ENCODE results near the gene ATG2B.

Gene ATG2B

DNA sequence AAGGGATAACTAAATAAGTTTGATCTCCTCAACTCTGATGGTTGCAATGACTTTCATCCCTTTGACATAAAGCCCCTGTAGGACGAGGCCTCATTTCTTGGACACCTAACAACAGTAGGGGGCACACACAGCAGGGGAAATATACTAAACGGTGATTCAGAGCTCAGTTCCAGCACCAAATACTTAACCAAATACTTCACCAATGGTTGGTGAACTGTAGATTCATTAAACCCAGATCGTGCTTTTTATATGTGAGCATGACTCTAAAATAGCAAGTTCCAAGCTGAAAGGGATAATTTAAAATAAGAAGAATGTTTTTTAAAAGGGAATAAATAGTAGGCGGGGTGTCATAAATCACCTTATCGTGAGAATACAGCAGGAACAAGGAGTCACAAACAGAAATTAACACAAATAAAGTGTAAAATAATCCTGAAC is 53.2 kb downstream of the ATG2B start:
- no peak for DNase-seq (ENCODE audit: low spot score)

DNA sequence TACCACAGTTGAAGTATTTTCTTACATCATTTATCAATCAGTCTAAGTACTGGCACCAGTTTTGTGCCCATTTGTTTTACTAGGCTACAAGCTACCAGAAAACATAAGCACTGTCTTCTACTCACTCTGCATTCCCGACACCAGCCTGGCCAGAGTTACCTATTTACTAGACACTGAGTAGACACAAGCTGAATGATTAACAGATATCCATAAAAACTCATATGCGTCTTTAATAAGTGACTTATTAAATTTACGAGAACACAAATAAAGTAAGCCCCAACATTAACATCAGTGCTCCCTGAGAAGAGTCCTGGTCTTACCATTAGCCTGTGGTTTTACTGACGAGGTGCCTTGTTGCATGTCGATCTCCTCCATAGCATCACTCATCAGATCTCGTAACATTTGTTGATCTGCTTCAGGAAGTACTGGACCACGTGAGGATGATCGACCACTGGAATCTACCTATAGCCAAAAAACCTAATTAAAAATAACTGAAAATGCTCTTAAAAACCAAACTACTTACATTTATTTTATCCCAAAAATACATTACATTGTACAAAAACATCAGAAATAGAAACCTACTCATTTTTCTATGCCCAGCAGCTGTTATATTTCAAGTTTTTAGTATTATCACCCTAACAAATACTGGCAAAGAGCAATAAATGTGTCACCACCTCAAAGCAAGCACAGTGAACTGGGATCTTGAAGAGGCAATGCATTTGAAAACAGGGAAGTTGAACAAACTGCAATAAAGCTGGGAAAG is 53.8 kb downstream of the ATG2B start:
- DNase-seq (ENCODE audit: low spot score), result no peak

DNA sequence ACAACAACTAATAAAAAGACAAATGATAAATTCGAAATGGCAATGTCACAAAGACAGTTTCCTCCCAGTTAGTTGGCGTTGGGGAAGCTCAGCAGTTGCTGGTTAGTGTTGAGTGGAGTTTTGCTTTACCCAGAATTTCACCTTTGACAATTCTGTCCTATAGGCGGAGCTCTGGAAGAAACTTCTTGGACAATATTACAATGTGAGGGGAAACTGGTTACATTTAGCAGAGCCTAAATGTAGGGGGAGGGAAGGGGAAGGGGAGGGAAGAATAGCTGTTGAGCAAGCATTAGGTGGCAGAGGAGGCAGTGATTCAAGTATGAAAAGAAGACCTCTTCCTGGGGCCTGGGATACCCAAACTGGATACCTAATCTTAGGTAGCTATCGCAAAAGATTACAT is 55.7 kb downstream of the ATG2B start:
- no peak for DNase-seq (ENCODE audit: low spot score)

DNA sequence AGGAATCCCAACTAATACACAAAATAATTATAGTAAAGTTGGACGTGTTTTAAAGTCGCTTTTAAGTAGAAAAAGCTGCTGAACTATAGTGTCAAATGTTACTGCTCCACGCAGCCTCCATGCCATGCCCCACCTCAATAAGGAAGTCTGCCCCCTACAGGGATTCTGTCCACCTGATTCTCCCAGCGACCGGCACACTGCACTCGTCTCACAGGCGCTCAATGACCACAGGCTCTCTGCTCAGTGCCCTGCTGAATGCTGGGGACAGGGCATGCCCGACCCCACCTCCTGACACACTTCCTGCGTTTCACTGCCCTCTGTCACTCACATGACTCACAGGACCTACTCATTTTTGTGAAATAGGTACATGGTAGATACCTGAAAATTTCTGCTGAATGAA is 58.2 kb downstream of the ATG2B start:
- DNase-seq (ENCODE audit: low spot score), result no peak

DNA sequence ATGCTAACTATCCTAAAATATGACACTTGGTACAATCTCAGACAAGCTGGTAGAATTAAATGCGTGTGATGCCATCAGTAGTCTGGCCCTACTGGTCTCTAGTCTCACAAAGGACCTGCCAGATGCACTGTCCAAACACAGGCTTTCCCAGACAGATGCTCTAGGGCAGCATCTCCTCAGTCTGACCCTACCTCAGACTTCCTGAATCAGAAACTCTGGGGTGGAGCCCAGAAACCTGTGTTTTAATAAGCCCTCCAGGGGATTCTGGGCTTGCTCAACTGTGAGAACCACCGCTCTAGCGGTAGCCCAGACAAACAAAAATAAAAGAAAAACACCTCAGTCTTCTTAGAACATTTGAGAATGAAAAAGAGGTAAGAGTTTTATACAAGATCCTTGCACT is 59.2 kb downstream of the ATG2B start:
- no peak for DNase-seq (ENCODE audit: low spot score)

DNA sequence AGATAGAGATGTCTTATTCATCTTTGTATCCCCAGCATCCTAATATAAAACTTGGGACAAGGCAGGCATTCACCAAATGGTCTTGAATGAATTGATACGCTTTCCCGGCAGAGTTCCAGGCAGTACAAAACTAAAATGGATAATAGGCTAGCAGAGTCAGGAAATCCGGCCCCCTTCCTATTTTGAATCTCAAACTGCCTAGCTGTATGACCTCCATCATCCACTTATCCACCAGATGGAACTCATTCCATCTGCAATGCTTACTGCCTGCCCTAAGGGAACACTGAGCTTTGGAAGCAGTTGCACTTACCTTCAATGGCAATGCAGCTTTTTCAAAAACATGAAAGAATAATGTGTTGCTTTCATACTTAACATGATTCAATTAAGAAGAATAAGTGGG is 63.7 kb downstream of the ATG2B start:
- DNase-seq (ENCODE audit: low spot score), result no peak

DNA sequence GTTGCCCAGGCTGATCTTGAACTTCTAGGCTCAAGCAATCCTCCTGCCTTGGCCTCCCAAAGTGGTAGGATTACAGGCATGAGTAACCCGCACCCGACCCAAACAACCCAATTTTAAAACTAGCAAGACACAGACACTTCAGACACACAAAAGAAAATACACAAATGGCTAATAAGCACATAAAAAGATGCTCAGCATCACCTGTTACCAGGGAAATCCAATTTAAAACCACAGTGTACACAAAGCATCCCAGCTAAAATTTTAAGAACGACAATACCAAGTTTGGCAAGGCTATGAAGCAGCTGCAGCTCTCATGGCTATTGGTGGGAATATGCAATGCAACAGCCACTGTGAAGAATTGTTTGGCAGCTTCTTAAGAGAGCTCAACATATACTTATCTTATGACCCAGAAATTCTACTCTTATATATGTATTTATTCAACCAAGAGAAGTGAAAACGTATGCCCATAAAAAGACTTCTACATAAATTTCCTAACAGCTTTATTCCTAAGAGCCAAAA is 65.1 kb downstream of the ATG2B start:
- no peak for DNase-seq (ENCODE audit: low spot score)

DNA sequence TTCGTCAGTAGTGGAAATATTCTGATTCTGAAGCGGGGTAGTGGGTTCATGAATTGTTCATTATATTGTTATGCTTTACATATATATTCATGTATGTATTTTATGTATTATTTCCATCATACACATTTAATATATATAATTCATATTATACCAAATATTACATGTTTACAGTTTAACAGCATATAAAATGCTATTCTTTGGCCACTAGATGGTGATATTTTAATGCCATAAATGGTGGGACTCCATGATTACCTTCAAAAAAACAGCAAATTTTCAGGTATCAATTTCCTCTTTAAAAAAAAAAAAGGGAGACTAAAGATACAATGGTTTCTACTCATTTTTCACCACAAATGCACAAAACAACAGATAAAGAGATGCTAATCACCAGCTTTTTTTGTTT is 66.1 kb downstream of the ATG2B start:
- no peak for DNase-seq (ENCODE audit: low spot score)

DNA sequence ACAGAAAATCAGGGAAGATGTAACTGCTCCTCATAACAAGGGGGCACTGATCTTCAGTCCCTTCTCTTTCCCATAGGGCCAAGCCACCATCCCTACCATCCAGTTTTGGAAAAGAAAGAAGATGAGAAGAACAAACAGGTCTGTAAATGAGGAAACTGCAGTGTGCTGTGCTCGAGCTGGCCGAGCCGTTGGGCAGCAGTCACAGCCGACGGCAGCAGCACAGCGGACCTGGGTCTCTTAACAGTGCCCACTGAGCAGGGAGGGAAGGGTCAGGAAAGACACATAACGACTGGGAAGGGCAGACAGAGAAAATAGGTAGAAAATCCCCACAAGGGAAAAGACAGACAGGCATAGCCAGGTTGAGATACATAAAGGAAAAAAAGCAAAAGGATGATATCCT is 68.9 kb downstream of the ATG2B start:
- DNase-seq (ENCODE audit: low spot score), result no peak

DNA sequence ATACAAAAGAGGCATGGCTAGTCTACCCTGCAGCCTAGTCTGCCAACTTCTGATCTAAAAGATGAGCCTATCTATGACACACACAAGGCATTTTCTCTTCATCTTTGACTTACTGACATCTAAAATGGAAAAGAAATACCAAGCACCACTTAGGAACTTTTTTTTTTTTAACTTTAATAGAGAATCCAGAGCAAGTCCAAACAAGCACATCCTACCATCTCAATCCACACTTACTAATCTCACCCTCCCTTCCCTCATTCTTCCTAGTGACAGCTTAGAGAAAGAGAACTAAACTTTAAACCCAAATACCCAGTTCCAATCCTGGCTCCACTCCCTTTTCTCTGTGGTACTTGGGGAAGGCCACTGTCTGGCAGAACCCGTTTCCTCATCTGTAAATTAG is 75.3 kb downstream of the ATG2B start:
- DNase-seq (ENCODE audit: low spot score), result no peak

DNA sequence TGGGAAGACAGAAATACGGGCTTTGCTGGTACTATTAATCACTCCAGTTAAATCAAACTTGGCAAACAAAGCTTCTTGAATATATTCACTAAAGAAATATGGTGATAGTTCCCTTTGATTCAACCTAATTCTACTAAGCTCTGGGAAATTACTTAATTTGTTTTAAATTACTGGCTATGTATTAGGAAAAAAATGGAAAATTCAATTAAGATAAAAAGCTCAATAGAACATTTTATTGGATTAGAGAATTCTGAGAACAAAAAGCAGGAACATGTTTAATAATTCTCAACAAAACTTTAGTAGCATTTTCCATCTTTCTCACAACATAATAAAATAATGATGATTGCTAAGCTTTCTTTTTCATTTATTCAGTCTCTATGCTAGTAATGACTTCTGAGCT is 76.9 kb downstream of the ATG2B start:
- DNase-seq (ENCODE audit: low spot score), result no peak

DNA sequence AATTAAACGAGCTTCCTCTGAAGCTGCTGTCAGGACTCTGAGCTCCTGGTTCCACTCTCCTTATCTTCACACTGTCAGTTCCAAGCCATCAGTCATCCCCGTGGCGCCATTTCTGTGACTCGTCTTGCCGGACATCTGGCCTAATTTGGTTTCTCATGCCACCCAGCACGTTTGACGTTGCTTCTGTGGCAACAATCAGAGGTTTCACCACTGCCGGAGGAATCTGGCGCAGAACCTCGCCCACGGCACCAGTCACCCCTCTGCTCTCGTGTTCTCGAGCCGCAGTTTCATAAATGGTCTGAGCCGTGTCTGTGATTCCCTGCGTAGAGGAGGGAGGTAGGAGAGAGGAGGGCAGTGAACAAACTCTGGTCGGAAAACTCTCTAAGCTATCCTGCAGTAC is 77.5 kb downstream of the ATG2B start:
- no peak for DNase-seq (ENCODE audit: low spot score)

DNA sequence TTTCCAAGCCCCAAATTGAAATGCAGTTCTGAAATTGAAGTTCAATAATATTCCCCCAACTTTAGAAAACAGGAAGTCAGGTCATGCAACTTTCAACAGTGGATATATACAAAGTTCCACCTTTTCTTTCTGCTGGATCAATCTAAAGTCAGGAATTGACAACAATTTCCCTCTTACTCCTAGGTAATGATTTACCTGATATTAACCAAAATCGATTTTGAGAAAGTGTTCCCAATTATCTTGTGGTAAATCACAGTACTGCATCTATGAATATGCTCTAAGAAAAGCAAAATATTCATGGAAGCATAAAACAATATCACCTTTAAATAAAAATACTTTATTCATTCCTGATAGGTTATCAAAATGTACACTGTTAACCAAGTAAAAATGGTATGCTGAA is 78.7 kb downstream of the ATG2B start:
- no peak for DNase-seq (ENCODE audit: low spot score)

DNA sequence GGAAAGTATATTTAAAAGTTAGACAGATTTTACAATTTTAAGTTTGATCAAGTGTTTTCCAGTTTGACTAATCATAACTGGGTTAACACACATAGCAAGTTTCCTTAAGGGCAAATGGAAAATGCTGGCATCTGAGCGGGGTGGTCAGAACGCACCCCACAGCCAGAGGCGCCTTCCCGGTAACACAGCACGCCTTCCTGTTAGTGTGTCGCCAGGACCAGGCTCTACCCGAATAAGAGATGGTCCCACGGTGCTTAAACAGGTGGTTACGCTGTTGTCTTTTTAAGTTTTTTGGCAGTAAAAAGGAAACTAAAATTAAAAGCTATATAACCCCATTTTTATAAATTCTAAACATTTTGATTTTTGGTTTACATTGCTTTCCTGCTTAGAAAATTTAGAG is 79.1 kb downstream of the ATG2B start:
- DNase-seq (ENCODE audit: low spot score), result no peak

DNA sequence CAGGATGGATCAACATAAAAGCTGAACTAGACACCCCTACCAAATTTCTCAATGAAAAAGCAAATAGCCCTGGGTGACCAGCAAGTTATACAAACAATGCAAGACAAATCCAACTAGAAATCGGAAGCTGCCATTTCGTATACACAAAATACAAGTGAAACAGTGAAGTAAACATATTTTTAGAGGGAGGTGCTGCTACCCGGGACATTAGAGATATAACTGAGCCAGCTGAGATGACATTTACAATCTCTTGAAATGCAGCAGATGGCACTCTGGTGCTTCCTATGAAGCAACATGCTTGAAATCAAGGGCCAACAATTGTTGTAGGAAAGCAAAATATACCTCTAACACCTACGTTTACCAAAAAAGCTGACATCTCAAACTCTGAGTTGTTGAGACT is 81.7 kb downstream of the ATG2B start:
- no peak for DNase-seq (ENCODE audit: low spot score)

DNA sequence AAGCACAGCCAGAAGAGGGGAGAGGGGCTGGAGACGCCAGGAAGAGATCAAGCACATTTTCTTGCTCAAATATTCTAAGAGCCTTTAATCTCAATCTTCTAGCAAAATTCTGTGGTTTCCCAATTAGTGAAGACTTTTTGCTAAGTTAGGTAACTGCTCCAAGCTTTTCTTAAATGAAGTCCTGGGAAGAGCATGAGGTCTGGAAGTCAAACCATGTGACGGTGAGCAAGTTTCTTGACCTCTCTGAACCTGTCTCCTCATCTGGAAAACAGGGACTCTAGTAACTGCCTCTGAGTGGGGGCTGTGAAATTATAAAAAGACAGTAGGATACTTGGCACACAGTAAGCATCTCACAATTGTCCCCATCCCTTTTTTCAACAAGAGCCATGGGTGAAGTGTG is 83.0 kb downstream of the ATG2B start:
- DNase-seq (ENCODE audit: low spot score), result no peak

DNA sequence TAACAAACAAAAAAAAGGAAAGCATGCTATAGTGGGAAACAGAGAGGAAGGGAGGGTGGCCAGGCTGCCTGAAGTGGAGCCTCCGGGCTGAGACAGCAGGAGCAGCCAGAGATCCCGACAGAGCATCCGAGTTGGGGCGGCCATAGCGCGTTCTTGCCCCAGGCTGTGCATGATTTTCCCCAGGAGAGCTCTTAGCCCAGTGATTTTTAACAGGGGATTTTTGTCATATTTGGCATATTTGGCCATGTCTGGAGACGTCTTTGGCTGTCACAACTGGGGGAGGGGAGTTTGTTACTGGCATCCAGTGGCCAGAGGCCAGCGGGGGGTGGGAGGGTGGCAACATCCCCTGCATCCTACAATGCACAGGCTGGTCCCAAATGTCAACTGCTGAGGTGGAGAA is 83.6 kb downstream of the ATG2B start:
- no peak for DNase-seq (ENCODE audit: low spot score)

DNA sequence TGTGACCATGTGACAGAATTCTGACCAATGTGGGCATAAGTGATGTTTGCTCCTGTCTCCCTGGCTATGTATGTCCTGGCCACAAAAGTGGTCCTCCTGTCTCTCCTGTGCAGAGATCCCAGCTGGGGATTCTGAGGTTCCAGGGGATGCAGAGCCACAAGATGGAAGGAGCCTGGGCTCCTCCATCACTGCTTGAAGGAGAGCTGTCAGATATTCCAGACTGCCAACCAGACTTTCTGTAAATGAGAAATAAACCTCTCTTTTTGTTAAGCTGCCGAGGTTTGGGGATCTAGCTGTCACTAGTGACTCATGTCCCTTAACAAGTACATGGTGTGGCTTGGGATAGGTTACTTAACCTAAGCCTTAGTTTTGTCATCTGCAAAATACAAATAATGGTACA is 85.3 kb downstream of the ATG2B start:
- DNase-seq (ENCODE audit: low spot score), result no peak

DNA sequence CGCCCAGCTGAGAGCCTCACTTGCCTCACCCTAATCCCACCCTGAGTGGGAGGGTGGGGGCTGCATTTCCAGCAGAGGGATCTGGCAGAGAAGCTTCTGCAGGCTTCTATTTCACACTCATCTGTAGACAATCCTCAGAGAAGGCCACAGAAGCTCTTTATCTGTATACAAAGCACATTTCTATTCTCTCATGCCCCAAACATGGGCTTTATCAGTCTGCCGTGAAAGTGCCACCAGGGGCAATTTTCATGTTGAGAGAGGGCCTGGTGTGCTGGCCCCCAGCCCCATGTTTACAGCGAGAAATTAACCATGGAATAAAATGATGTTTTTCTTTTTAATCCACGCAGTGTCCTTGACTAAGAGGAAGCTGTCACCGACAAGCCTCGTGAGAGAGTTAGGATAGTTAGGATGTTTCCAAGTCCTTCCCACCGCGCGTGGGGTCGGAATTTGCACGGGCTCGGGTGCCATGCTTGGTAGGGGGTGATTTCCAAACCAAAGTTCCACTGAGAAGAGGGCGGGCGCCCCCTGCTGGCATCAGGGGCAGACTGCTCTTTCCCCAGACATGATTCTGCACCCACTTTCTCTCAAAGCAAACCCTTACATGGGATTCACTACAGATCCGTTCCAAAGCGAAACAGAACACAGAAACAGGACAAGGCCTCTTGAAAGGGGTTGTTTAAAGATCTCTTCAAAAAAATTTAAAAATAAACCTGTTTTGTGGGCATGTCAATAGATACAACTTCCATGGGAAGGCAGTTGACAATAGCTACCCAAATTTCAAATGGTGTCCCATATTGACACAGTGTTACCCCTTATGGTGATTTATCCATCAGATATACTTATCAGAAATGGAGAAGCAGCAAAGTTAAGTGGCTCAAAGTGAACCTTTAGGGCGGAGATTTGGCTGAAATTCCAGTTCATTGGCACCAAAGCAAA is 87.7 kb downstream of the ATG2B start:
- peak; percentile 79 for DNase-seq (ENCODE audit: low spot score)

DNA sequence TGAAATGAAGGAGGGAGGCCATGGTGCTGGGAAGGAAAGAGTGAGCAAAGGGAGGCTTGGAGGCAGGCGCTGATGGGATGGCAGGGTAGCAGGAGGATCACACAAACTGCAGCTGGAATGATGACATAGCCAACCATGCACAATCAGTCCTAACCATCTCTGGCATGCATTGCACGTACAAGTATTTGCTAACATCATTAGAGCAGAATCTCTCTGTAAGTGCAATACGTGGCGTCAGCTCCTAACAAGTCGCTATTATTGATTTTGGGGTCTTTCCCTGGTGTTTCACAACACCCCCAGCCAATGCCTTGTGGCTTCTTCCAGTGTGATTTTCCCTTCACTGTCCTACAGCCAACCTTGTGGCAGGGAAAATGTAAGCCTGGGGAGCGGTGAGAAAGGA is 88.6 kb downstream of the ATG2B start:
- no peak for DNase-seq (ENCODE audit: low spot score)

DNA sequence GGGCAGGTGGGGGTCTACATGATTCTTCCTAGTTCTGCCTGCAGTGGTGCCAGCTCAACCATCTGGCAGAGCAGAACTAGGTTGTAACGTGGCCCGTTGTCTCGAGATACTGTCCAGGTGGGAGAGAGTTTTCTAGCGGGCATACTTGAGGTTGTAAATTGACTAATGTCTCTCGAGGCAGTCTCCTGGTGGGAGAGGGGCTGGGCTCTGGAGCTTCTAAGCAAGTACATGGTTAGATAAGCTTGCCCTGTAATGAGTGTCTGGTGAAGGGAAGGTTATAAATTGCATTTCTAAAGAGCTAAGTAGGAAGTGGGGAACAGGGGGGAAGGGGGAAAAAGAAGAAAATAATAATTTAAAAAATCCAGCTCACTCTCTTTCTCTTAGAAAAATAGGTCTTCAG is 89.0 kb downstream of the ATG2B start:
- DNase-seq (ENCODE audit: low spot score), result no peak

DNA sequence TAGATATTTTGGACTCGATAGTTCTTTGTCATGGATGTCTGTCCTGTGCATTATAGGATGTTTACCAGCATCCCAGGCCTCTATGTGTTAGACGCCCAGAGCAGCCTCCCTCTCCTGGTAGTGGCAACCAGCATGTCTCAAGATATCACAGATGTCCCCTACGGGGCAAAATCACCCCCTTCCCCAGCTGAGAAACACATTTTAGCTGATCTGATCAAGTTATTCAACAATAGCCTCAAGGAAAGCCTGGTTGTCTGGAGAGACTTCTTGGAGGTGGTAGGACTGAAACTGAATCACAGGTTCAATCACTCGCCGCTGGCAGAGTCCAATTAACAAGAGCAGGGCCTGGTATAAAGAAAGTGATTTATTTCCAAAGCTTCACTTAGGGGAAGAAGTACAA is 89.5 kb downstream of the ATG2B start:
- no peak for DNase-seq (ENCODE audit: low spot score)

DNA sequence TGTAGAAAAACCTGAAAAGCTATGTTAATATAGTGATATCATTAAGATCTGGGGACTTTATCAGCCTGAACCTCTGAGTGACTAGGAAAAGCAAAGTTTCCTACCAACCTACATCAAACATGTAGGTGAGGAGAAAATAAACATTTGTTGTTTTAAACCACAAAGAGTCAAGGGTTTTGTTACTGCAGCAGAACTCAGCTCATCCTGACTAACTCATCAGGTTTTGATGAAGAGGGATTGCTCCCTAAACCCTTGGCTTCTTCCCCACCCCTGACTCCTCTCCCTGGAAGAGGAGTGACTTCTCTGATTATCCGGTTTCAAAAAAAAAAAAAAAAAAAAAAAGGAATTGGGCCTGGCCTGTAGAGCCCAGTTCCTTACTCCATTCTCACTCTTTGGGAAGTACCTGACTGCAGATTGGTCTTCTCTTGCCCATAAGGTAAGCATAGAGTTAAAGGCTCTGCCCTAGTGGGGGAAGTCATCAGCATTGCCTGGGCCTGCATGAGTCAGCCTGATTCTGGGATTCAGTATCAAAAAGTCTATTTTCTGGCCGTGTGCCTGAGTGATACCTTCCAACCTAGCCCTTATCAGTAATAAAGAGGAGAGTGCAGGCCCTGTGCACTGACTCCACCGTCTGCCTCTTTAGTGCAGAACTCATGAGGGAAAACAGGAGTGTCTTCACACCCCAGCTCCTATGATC is 90.2 kb downstream of the ATG2B start:
- no peak for DNase-seq (ENCODE audit: low spot score)
